Trophoblast cell (in vitro differentiated cells and primary cell): Measurements from ENCODE around the gene KCNK5.

Experiments
- DNase-seq, 2 donors: peaks; one replicate each; pipeline ENCODE4 v3.0.0-alpha.2; 2016
- H2AFZ ChIP-seq: 2 replicates; pipeline ENCODE4 v1.6.1; 2013; ENCODE audit warnings: low read length, moderate library complexity, mild to moderate bottlenecking; ENCODE audit not compliant: insufficient read depth, poor library complexity
- H2AK5ac ChIP-seq: 2 replicates; pipeline ENCODE4 v1.6.1; 2013; ENCODE audit warnings: mild to moderate bottlenecking, low read length
- H2BK120ac ChIP-seq: 2 replicates; pipeline ENCODE4 v1.6.1; 2013; ENCODE audit warnings: low read length, mild to moderate bottlenecking, moderate library complexity; ENCODE audit not compliant: insufficient read depth, poor library complexity
- H2BK12ac ChIP-seq: 2 replicates; pipeline ENCODE4 v1.6.1; 2013; ENCODE audit warnings: mild to moderate bottlenecking, low read length, moderate library complexity
- H2BK5ac ChIP-seq: 2 replicates; pipeline ENCODE4 v1.6.1; 2013; ENCODE audit warnings: low read length, low read depth, moderate library complexity, mild to moderate bottlenecking; ENCODE audit not compliant: poor library complexity
- H3K14ac ChIP-seq: 2 replicates; pipeline ENCODE4 v1.6.1; 2013; ENCODE audit warnings: mild to moderate bottlenecking, low read length
- H3K18ac ChIP-seq: 2 replicates; pipeline ENCODE4 v1.6.1; 2013; ENCODE audit warnings: mild to moderate bottlenecking, low read length
- H3K23ac ChIP-seq: 2 replicates; pipeline ENCODE4 v1.6.1; 2013; ENCODE audit warnings: low read length
- H3K27ac ChIP-seq: 2 replicates; pipeline ENCODE4 v1.5.1; 2013; ENCODE audit warnings: low read depth, mild to moderate bottlenecking, inconsistent platforms, low read length, moderate library complexity
- H3K27me3 ChIP-seq: 2 replicates; pipeline ENCODE4 v1.6.1; 2013; ENCODE audit warnings: inconsistent platforms, mild to moderate bottlenecking, low read length, moderate library complexity; ENCODE audit not compliant: insufficient read depth
- H3K36me3 ChIP-seq, 2 experiments: 1 replicate in 1 of 2; 2 replicates in 1 of 2; pipeline ENCODE4 v1.6.1; 2013; ENCODE audit warnings: low read length in 2 of 2, mild to moderate bottlenecking in 2 of 2, moderate library complexity in 1 of 2; ENCODE audit not compliant: insufficient read depth in 2 of 2, control insufficient read depth in 1 of 2
- H3K4ac ChIP-seq: 2 replicates; pipeline ENCODE4 v1.6.1; 2013; ENCODE audit warnings: low read depth, mild to moderate bottlenecking, low read length, moderate library complexity
- H3K4me1 ChIP-seq, 2 experiments: 1 replicate in 1 of 2; 2 replicates in 1 of 2; pipeline ENCODE4 v1.6.1; 2013; ENCODE audit warnings: low read length in 2 of 2, mild to moderate bottlenecking in 2 of 2, moderate library complexity in 1 of 2; ENCODE audit not compliant: insufficient read depth in 2 of 2, control insufficient read depth in 1 of 2
- H3K4me2 ChIP-seq: 2 replicates; pipeline ENCODE4 v1.6.1; 2013; ENCODE audit warnings: inconsistent platforms, mild to moderate bottlenecking, low read length, moderate library complexity
- H3K4me3 ChIP-seq: 2 replicates; pipeline ENCODE4 v1.5.1; 2013; ENCODE audit warnings: mild to moderate bottlenecking, low read depth, low read length, inconsistent platforms
- H3K79me1 ChIP-seq: one replicate; pipeline ENCODE4 v1.6.1; 2013; ENCODE audit warnings: low read length
- H3K79me2 ChIP-seq: 2 replicates; pipeline ENCODE4 v1.6.1; 2013; ENCODE audit warnings: low read length, mild to moderate bottlenecking; ENCODE audit not compliant: control insufficient read depth, insufficient read depth, poor library complexity
- H3K9ac ChIP-seq: 2 replicates; pipeline ENCODE4 v1.6.1; 2013; ENCODE audit warnings: mild to moderate bottlenecking, low read length
- H3K9me3 ChIP-seq: 2 replicates; pipeline ENCODE4 v1.6.1; 2013; ENCODE audit warnings: low read depth, mild to moderate bottlenecking, control low read depth, inconsistent platforms, low read length; ENCODE audit not compliant: insufficient read depth
- H4K12ac ChIP-seq: 2 replicates; pipeline ENCODE4 v1.6.1; 2013; ENCODE audit warnings: low read depth, mild to moderate bottlenecking, low read length, moderate library complexity
- H4K8ac ChIP-seq: 2 replicates; pipeline ENCODE4 v1.6.1; 2013; ENCODE audit warnings: low read depth, mild to moderate bottlenecking, low read length, moderate library complexity
- H4K91ac ChIP-seq: one replicate; pipeline ENCODE4 v1.6.1; 2013; ENCODE audit warnings: low read depth, mild to moderate bottlenecking, low read length, moderate library complexity
- WGBS: extraction: QIAGEN DNeasy Blood & Tissue Kit; methylation state at CpG from one replicate; pipeline ENCODE4 v1.1.7; 2013; ENCODE audit warnings: missing lambda C conversion rate; ENCODE audit not compliant: insufficient read length, insufficient coverage; ENCODE audit errors: extremely low coverage; 5-methylcytosine and 5-hydroxymethylcytosine counted together

The KCNK5 gene

GRCh38 chr6:39153766-39154397 lies 75.4 kb downstream of the KCNK5 start:
- no peak for DNase-seq
- Histone ChIP-seq H2AFZ (no peak overlapping the region), H2BK120ac (no peak overlapping the region), H3K79me1 (no peaks in the 10 kb centered on the region), H3K79me2 (no peaks in the 10 kb centered on the region), H3K23ac (no peak overlapping the region), H3K27me3 (no peaks in the 10 kb centered on the region), H3K4ac (no peak overlapping the region), H2BK12ac (no peak overlapping the region), H3K14ac (no peak overlapping the region), H3K27ac (no peak overlapping the region), H2AK5ac (no peak overlapping the region), H4K91ac (no peak overlapping the region), H3K4me1 (no peaks in the 10 kb centered on the region), H4K12ac (no peak overlapping the region), H3K36me3 (no peaks in the 10 kb centered on the region), H4K8ac (no peak overlapping the region), H3K9ac (no peak overlapping the region), H3K18ac (no peak overlapping the region), H3K9me3 (peaks cover 2% of the 10 kb centered on the region), H3K4me3 (no peak overlapping the region), H3K4me2 (no peak overlapping the region), H2BK5ac (no peak overlapping the region)
- no CpG with 5 or more reads among the region's 6 CpGs for WGBS

- Histone ChIP-seq H3K36me3 (no peaks in the 10 kb centered on the region), H2BK120ac (no peak overlapping the region), H2AFZ (no peak overlapping the region), H3K14ac (no peak overlapping the region), H3K4me3 (no peak overlapping the region), H3K79me1 (no peaks in the 10 kb centered on the region), H4K12ac (no peak overlapping the region), H2BK5ac (no peak overlapping the region), H3K27me3 (no peaks in the 10 kb centered on the region), H3K4me1 (no peaks in the 10 kb centered on the region), H3K4ac (no peak overlapping the region), H3K9ac (no peak overlapping the region), H3K79me2 (no peaks in the 10 kb centered on the region), H2AK5ac (no peak overlapping the region), H4K91ac (no peak overlapping the region), H3K18ac (no peak overlapping the region), H3K27ac (no peak overlapping the region), H3K4me2 (no peak overlapping the region), H3K23ac (no peak overlapping the region), H3K9me3 (peaks cover 2% of the 10 kb centered on the region), H2BK12ac (no peak overlapping the region), H4K8ac (no peak overlapping the region)
- WGBS: no CpG with 5 or more reads among the region's 5 CpGs
- no peak for DNase-seq
These were observed 77.0 kb downstream of the KCNK5 start for GRCh38 chr6:39152262-39152661.

DNA sequence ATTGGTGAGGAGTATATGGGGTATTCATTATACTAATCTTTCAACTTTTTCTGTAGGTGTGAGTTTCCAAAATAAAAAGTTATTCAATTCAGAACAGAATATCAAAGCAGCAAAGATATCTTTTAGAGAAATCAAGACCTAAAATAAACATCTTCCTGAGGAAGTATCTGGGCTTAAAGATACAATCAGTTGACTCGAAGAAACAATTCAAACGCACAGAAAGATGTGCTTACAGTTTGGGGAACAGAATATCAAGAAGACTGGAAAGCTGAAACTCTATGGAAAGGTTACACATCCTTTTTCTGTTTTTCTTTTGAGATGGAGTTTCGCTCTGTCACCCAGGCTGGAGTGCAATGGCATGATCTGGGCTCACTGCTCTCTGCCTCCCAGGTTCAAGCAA lies 78.1 kb downstream of the KCNK5 start:
- Histone ChIP-seq H3K27me3 (no peaks in the 10 kb centered on the region), H3K36me3 (no peaks in the 10 kb centered on the region), H3K4me1 (no peaks in the 10 kb centered on the region), H2BK12ac (no peak overlapping the region), H2BK5ac (no peak overlapping the region), H2BK120ac (no peak overlapping the region), H3K9ac (no peak overlapping the region), H3K4me2 (no peak overlapping the region), H2AFZ (no peak overlapping the region), H3K27ac (no peak overlapping the region), H4K8ac (no peak overlapping the region), H3K79me1 (no peaks in the 10 kb centered on the region), H2AK5ac (no peak overlapping the region), H3K18ac (no peak overlapping the region), H4K12ac (no peak overlapping the region), H3K4me3 (no peak overlapping the region), H3K23ac (no peak overlapping the region), H3K4ac (no peak overlapping the region), H3K9me3 (peaks cover 2% of the 10 kb centered on the region), H3K79me2 (no peaks in the 10 kb centered on the region), H4K91ac (no peak overlapping the region), H3K14ac (no peak overlapping the region)
- no peak for DNase-seq
- no CpG with 5 or more reads among the region's 3 CpGs for WGBS

GRCh38 chr6:39144481-39145173 lies 84.6 kb downstream of the KCNK5 start:
- no peak overlapping the region for H2BK5ac ChIP-seq
- H3K9me3 ChIP-seq: no peaks in the 10 kb centered on the region
- H3K27ac ChIP-seq: no peak overlapping the region
- no peak overlapping the region for H3K9ac ChIP-seq
- H2AFZ ChIP-seq: no peak overlapping the region
- H2BK120ac ChIP-seq: no peak overlapping the region
- no CpG with 5 or more reads among the region's 1 CpG for WGBS
- no peak for DNase-seq
- H4K91ac ChIP-seq: no peak overlapping the region
- H4K8ac ChIP-seq: no peak overlapping the region
- no peak overlapping the region for H3K23ac ChIP-seq
- no peak overlapping the region for H2BK12ac ChIP-seq
- H3K18ac ChIP-seq: no peak overlapping the region
- no peak overlapping the region for H3K4ac ChIP-seq
- no peak overlapping the region for H2AK5ac ChIP-seq
- H3K79me1 ChIP-seq: no peaks in the 10 kb centered on the region
- H3K4me3 ChIP-seq: no peak overlapping the region
- no peaks in the 10 kb centered on the region for H3K4me1 ChIP-seq
- H3K14ac ChIP-seq: no peak overlapping the region
- H3K27me3 ChIP-seq: no peaks in the 10 kb centered on the region
- no peak overlapping the region for H3K4me2 ChIP-seq
- no peaks in the 10 kb centered on the region for H3K36me3 ChIP-seq
- no peak overlapping the region for H4K12ac ChIP-seq
- no peaks in the 10 kb centered on the region for H3K79me2 ChIP-seq
